GM18951 (cell line): Measurements from ENCODE around the gene TMPRSS9.

ENCODE experiments used
- POLR2A ChIP-seq: IDR thresholded peaks from 4 replicates; pipeline ENCODE4 v1.6.1; 2011; ENCODE audit warnings: mild to moderate bottlenecking; ENCODE audit not compliant: insufficient read length, insufficient read depth; ENCODE audit errors: extremely low read depth
- in situ Hi-C: fragments of 300-500 bp; cut with MboI; formaldehyde crosslinking; loops from one replicate; pipeline ENCODE4 v1.12.0; 2022; ENCODE audit warnings: low sequenced_read_pairs, mixed read lengths, inconsistent platforms; ENCODE audit not compliant: unreplicated experiment

The TMPRSS9 gene

DNA sequence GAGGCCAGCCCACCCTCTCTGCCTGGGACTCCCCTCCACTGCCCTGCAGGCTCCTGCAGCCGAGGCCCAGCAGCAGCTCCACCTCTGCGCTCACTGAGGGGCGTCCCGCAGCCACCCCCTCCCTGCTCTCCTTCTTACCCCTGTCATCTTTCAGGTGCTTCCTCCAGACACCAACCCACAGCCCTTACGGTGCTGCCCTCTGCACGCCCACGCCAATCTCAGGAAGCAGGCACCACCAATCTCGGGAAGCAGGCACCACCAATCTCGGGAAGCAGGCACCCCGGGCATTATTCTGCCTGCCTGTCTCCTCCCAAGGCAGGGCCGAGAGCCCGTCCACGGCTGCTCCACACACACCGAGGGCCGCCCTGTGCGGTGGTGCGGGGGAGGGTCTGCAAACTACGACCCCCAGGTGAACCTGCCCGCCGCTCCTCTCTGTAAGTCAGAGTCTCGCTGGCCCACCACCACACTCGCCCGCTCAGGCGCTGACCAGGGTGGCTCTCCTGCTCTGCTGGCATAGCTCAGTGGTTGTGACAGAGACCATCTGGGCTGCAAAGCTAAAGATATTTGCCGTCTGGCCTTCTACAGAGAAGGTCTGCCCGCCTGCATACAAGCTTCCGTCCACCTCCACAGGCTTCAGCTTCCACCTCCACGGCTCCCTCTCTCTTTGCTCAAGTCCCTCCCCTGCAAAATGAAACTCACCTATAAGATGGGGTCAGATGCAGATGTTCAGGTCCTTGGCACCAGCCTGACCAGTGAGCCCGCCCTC, 34.6 kb upstream of the TMPRSS9 start:
- in situ Hi-C loops, result no loop called here
- TF ChIP-seq POLR2A, result no peak

DNA sequence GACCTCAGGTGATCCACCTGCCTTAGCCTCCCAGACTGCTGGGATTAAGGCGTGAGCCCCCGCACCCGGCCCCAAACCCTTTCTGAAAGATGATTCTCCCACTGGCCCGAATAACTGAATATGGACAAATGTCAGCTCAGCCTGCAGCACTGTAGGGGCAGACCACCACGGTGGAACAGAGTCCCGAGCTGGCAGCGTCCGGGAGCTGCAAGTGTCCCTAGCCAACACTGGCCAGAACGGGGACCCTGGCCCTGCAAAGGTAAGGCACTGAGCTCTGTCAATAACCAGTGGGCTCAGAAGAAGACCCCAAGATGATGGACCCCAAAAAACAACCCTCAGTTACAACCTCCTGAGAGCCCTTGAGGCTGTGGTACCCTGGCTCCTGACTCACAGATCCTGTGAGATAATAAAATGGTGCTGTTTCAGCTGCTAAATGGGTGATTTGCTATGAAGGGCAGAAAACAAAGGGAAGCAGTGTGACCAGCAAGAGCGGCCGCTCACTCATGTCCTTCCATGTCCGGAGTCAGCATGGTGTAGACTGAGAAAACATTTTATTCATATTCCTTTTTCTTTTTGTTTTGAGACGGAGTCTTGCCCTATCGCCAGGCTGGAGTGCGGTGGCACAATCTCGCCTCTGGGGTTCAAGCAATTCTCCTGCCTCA, 33.2 kb upstream of the TMPRSS9 start:
- in situ Hi-C loops, result no loop called here
- no peak for TF ChIP-seq POLR2A

DNA sequence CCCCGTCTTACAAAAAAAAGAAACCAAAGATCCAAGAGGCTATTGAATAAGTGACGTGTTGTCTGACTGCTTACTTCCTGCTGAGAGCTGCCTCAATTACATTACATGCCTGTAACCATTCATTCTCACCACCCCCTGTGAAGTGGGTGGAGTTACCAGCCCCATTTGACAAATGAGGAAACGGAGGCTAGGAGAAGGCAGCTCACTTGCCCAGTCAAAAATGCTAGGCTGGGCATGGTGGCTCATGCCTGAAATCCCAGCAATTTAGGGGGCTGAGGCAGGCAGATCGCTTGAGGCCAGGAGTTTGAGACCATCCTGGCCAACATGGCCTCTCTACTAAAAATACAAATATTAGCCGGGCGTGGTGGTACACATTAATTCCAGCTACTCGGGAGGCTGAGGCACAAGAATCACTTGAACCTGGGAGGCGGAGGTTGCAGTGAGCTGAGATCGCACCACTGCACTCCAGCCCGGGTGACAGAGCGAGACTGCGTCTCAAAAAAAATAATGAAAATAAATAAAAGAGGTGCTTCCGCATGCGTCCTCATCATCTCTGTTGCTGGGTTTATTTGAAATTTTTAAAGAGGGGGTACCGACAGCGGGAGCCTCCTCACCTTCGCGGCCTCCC, 32.2 kb upstream of the TMPRSS9 start:
- in situ Hi-C loops, result no loop called here
- no peak for TF ChIP-seq POLR2A

DNA sequence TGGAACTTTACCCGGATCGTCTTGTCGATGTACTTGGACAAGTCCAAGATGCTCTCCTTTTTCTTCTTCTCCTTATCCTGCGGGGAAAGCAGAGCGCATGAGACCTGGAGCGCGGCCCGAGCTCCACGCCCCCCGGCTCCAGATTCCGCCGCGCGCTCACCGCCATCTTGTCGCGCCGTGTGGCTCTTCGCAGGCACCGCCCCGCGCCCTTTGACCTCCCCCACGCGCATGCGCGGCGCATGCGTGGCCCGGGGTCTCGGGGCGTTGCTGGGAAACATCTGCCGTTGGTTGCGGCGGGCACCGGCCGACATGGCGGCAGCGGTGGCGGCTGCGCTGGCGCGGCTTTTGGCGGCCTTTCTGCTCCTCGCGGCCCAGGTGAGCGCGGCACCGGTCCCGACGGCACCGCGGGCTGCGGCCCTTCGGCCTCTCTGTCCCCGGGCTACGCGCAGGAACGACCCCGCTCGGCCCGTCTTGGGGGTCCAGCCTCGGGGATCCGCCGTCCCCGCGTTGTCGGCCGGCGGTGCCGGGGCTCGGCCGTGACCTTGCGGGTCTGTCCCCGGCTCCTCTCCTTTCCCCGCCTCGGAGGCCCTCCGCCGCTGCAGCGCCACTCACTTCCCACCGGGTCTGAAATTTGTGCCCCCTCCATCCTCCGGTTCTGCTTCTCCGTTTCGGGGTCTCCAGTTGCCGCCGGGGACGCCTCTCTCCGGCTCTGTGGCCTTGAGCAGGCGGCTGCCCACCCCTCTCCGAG, 31.5 kb upstream of the TMPRSS9 start, which contains the start of the genes LSM7 and SPPL2B:
LSM7 (minus strand) TSS at position 186 of the 748 bp plus-strand sequence; CDS start at position 166, 20 bp downstream.
SPPL2B (plus strand) TSS at position 284 of the 748 bp plus-strand sequence; CDS start at position 310, 26 bp downstream.
- peak; percentile 92 for TF ChIP-seq POLR2A
- in situ Hi-C loops, result no loop called here

DNA sequence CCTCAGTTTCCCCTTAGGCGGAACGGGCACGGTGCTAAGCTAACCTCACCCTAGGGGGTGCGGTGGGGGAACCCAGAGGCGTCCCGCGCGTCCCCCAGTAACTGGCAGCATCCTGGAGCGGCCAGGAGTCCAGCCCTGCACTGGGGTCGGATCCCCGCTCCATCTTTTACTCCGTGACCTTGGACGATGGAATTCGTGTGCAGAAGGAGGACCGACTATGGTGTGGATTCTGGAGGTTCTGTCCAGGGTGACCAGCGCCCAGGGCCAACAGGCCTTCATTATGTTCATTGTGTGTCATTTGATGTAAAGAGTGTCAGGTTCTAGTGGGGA, 31.0 kb upstream of the TMPRSS9 start:
- TF ChIP-seq POLR2A, result no peak
- in situ Hi-C loops, result no loop called here

DNA sequence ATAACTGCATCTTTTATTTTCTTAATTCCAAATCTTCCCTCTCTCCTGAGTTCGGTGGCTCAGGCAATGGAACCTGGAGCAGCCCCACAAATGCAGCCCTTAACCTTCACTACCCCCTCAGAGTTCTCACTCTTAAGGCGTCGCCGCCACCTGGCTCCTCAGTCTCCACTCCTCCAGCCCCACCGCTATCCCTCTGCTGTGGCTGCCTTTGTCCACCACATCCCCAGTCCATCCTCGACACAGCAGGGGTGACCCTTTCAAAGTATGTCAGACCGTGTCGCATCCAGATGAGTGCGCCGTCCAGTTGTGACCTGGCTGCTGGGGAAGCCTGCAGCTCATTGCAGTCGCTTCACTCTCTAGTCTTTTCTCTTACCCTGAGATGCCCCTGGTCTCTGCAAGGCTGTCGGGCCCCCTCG, 30.6 kb upstream of the TMPRSS9 start:
- no peak for TF ChIP-seq POLR2A
- in situ Hi-C loops, result no loop called here

DNA sequence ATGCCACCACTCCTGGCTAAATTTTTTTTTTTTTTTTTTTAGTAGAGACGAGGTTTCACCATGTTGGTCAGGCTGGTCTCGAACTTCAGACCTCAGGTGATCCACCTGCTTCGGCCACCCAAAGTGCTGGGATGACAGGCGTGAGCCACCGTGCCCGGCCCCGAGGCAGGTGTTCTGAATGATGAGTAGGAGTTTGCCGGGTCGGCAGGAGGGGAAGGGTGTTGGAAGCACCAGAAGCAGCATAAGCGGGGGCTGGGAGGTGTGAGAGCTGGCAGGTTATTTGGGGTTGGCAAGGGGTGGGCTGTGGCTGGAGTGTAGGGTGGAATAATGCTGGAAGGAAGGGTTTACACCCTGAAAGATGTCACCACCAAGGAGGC, 29.8 kb upstream of the TMPRSS9 start:
- TF ChIP-seq POLR2A, result no peak
- in situ Hi-C loops, result no loop called here

DNA sequence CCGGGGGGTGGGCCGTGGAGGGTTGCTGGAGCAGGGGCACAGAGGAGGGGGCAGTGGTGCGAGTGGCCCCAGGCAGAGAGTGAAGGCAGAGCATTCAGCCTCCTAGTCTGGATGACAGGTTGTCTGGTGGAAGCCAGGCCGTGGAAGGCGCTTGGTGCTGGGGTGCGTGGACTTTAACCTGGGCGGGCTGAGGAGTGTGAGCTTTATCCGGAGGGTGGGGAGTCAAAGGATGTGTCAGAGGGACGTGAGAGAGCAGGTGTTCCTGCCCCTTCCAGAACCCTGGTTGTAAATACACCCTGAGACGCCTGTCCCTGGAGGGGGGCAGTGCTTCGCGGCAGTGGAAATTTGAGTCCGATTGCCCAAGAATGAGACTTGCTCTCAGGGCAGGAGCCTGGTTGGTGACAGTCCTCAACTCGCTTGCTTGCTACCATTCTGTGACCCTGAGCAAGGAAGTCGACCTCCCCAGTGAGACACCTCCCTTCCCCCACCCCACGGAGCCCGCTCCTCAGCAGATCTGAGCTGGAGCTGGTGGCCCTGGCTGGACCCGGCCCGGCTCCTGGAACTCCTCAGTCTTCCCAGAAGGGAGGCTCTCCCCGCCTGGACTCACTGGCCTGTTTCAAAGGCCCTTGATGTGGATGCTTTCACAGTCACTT, 29.3 kb upstream of the TMPRSS9 start:
- in situ Hi-C loops, result no loop called here
- TF ChIP-seq POLR2A, result no peak

DNA sequence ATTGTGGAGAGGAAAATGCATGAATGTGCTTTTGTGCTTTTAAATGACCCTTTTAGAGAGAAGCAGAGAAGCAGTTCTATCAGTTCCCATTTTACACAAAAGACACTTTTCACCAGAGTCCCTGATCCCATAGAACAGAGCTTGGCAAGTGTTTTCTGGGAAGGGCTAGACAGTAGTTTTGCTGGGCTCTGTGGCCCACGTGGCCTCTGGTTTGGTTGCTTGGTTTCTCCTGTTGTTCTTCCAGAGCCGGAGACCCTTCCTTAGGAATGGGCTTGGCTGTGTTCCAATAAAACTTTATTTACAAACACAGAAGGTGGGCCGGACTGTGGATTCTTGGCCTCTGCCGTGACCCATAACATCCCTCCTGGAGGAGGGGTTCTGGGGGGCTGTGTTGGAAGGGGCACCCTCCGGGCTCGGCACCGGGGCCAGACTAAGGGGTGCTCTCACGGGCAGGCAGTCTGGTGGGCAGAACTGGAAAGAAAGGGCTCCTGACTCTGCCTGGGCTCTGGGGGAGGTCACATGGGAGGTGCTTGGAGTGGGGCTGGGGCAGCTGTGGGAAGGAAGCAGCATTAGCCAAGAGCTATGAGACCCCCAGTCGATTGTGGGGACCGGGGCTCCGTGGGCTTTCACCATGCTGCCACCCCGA, 28.3 kb upstream of the TMPRSS9 start:
- in situ Hi-C loops, result no loop called here
- TF ChIP-seq POLR2A, result no peak

DNA sequence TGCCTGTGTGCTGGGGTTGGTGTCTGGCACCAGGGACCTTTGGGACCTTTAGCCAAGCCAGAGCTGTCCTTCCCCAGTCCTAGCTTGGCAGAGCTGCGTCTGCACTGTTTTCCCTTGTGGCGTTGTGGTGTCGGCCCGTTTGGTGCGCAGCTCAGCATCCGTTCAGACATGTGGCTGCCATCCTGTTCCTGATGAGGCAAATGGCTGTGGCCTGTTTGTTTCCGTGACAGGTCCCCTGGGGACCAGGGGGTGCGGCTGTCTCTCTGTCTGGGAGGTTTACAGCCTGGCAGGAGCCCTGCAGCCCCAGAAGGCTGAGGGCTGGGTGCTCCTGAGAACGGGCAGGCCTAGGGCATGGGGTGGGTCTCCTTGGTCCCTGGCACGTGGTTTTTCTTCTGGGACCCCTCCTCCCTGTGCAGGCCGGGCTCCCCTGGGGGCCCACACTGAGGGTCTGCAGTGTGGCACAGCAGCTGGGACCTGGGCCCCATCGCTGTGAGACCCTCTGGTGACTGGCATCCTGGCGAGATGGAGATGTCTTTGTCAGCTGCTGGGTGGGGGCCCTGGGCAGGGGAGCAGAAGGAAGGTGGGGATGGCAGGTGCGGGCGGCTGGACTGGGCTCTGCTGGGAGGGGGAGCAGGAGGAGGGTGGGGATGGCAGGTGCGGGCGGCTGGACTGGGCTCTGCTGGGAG, 27.6 kb upstream of the TMPRSS9 start:
- TF ChIP-seq POLR2A, result peak; percentile 47
- in situ Hi-C loops, result no loop called here

DNA sequence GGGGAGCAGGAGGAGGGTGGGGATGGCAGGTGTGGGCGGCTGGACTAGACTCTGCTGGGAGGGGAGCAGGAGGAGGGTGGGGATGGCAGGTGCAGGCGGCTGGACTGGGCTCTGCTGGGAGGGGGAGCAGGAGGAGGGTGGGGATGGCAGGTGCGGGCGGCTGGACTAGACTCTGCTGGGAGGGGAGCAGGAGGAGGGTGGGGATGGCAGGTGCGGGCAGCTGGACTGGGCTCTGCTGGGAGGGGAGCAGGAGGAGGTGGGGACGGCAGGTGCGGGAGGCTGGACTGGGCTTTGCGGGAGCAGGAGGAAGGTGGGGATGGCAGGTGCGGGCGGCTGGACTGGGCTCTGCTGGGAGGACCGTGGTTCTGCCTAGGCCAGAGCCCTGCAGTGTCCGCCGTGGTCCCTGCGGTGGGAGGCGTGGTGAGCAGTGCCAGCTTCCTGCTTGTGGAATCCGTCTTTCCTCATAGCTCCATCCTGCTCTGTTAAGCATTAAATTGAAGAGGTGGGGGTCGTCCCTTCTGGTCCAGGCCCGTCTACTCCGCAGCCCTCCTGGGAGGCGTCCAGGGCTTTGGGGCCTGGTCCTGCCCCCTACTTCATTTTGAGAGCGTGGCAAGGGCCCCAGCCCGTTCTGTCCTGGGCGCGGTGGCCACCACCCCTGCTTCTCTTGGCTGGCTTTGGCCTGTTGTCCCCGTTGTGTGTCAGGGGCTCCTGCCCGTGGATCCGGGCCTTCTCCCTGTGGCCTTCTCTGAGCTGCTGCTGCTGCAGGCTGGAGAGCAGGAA, 26.8 kb upstream of the TMPRSS9 start:
- in situ Hi-C loops, result no loop called here
- no peak for TF ChIP-seq POLR2A
